ENCODE results near the gene ST6GAL1. TPM values are rescaled to one million over a fixed set of nuclear protein-coding genes. Genes with fewer than 3 reads are reported as not detected.

ST6GAL1 gene
- total and polyA plus RNA-seq, 2 experiments from 2014 or later = 64.3 to 123 TPM

DNA sequence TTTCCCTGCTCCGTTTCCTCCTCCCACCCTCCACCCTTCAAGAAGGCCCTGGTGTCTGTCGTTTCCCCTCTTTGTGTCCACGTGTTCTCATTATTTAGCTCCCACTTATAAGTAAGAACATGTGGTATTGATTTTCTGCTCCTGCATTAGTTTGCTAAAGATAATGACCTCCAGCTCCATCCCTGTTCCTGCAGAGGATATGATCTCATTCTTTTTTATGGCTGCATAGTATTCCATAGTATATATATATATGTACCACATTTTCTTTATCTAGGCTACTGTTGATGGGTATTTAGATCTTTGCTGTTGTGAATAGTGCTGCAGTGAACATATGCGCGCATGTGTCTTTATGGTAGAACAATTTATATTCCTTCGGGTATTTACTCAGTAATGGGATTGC is 4.8 kb downstream of the ST6GAL1 start:
- H3K27me3 ChIP-seq = no peaks in the 10 kb centered on the region
- peak overlapping the region; percentile 68 for H3K27ac ChIP-seq
- no peak overlapping the region for H3K4me3 ChIP-seq
- no peak for DNase-seq (ENCODE audit: low read depth in 1 of 2, low spot score in 1 of 2)
- TF ChIP-seq, protein P1, sequence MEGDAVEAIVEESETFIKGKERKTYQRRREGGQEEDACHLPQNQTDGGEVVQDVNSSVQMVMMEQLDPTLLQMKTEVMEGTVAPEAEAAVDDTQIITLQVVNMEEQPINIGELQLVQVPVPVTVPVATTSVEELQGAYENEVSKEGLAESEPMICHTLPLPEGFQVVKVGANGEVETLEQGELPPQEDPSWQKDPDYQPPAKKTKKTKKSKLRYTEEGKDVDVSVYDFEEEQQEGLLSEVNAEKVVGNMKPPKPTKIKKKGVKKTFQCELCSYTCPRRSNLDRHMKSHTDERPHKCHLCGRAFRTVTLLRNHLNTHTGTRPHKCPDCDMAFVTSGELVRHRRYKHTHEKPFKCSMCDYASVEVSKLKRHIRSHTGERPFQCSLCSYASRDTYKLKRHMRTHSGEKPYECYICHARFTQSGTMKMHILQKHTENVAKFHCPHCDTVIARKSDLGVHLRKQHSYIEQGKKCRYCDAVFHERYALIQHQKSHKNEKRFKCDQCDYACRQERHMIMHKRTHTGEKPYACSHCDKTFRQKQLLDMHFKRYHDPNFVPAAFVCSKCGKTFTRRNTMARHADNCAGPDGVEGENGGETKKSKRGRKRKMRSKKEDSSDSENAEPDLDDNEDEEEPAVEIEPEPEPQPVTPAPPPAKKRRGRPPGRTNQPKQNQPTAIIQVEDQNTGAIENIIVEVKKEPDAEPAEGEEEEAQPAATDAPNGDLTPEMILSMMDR (IDR thresholded peaks at IDR 0.05; ENCODE audit: low read depth, low read length) = no peak
- H3K36me3 ChIP-seq = no peaks in the 10 kb centered on the region
- no peaks in the 10 kb centered on the region for H3K9me3 ChIP-seq (ENCODE audit: low read depth)
- H3K4me1 ChIP-seq (ENCODE audit: low read depth) = peaks cover 31% of the 10 kb centered on the region

DNA sequence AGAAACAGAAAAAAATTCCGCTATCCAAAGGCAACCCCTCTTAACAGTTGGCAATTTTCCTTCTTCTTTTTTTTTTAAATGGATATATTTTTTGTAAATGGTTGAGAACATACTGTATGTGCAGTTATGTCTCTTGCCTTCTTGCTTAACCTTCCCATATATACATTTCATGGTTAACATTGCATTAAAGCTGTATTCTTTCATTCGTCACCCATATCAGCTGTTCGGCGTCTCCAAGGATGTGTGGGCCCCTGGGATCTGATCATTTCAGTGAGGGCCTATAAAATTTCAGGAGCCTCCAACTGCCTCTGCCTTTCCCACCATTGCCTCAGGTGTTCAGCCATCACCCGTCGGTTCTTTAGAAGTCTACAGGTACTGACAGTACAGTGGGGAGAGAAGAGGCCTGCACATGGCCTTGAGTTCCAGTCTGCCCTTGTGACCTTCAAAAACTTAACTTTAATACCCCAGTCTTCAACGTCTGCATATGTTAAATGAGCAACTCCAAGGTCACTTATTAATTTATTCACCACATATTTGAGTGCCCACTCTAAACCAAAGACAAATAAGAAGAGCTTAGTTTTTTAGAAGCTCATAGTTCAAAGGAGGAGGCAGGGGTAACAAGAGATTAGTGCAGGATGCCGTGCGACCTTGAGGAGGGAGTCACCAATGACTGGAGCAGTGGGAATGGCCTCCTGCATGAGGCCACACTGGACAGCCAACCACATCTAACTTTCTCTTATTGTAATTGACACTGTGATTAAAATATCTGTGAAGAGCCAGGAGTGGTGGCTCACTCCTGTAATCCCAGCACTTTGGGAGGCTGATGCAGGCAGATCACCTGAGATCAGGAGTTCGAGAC is 6.9 kb downstream of the ST6GAL1 start:
- no peaks in the 10 kb centered on the region for H3K36me3 ChIP-seq
- peaks cover 50% of the 10 kb centered on the region for H3K4me1 ChIP-seq (ENCODE audit: low read depth)
- no peak for DNase-seq (ENCODE audit: low read depth in 1 of 2, low spot score in 1 of 2)
- H3K4me3 ChIP-seq = no peak overlapping the region
- H3K27ac ChIP-seq = no peak overlapping the region
- H3K9me3 ChIP-seq (ENCODE audit: low read depth) = no peaks in the 10 kb centered on the region
- no peaks in the 10 kb centered on the region for H3K27me3 ChIP-seq
- TF ChIP-seq, protein P1 (IDR thresholded peaks at IDR 0.05; ENCODE audit: low read depth, low read length) = no peak

DNA sequence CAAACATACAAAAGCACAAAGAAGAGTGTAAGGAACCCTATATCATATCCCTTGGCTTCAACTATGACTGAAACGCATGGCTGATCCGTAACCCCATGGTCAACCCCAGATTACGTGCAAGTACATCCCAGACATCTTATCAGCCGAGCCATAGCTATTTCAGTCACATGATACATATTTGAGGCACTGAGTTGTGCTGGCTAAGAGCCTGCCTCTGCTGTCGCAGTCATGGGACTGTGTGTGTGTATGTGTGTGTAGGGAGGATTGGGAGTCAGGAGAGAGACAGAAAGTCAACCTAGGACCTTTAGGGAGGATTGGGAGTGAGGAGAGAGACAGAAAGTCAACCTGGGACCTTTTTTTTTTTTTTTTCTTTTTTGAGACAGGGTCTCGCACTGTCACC is 8.4 kb downstream of the ST6GAL1 start:
- peak overlapping the region; percentile 91 for H3K27ac ChIP-seq
- H3K4me1 ChIP-seq (ENCODE audit: low read depth) = peaks cover 45% of the 10 kb centered on the region
- no peak overlapping the region for H3K4me3 ChIP-seq
- no peaks in the 10 kb centered on the region for H3K36me3 ChIP-seq
- peak; percentile 71 to 81 for DNase-seq (ENCODE audit: low read depth in 1 of 2, low spot score in 1 of 2)
- no peaks in the 10 kb centered on the region for H3K27me3 ChIP-seq
- TF ChIP-seq, protein P1 (IDR thresholded peaks at IDR 0.05; ENCODE audit: low read depth, low read length) = no peak
- H3K9me3 ChIP-seq (ENCODE audit: low read depth) = no peaks in the 10 kb centered on the region

DNA sequence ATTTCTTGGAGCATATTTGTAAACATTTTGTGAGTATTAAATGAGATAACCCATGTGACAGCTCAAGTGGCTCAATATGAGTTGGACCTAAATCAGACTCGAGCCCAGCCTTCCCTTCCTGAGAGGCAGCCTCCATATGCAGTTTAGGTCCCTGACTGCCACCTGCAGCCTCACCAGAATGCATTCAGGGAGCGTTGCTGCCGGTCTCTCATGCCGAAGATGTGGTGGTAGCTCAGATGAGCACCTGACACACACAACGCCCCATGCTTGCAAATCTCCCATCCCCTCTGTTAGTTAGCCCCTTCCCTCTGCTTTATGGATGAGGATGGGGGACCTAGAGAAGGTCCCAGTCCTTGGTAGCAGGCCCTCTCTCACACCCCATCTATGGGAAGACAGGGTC is 9.2 kb downstream of the ST6GAL1 start:
- H3K9me3 ChIP-seq (ENCODE audit: low read depth) = no peaks in the 10 kb centered on the region
- H3K4me1 ChIP-seq (ENCODE audit: low read depth) = peaks cover 47% of the 10 kb centered on the region
- H3K4me3 ChIP-seq = no peak overlapping the region
- TF ChIP-seq, protein P1 (IDR thresholded peaks at IDR 0.05; ENCODE audit: low read depth, low read length) = no peak
- no peaks in the 10 kb centered on the region for H3K36me3 ChIP-seq
- H3K27ac ChIP-seq = peak overlapping the region; percentile 91
- H3K27me3 ChIP-seq = no peaks in the 10 kb centered on the region
- DNase-seq (ENCODE audit: low read depth in 1 of 2, low spot score in 1 of 2) = no peak

DNA sequence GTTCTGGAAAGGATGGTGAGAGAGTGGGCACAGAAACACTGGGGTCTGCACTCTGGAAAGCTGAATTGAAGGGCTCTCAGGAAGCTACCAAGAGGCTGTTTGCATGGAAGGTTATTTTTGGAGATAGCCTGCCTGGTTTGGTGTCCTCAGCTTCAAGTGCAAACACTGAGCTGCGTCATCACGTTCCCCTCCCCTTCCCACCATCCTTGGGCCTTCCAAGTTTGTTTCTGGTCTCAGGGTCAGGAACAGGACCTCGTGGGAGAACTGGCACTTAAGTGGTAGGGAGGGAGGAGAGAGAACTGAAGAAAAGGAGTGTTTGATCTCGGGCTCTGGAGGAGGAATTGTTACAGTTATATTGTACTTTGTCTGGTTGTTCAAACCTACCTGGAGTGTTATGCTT is 10.6 kb downstream of the ST6GAL1 start:
- Histone ChIP-seq H3K4me1 (ENCODE audit: low read depth) (peaks cover 57% of the 10 kb centered on the region), H3K36me3 (no peaks in the 10 kb centered on the region), H3K4me3 (no peak overlapping the region), H3K27me3 (no peaks in the 10 kb centered on the region), H3K9me3 (ENCODE audit: low read depth) (no peaks in the 10 kb centered on the region), H3K27ac (peak overlapping the region; percentile 91)
- DNase-seq (ENCODE audit: low read depth in 1 of 2, low spot score in 1 of 2) = peak in 1 of 2 donors; percentile 87
- TF ChIP-seq, protein P1 (IDR thresholded peaks at IDR 0.05; ENCODE audit: low read depth, low read length) = no peak
